Endodermal cell (in vitro differentiated cells): Measurements from ENCODE around the gene SYP. TPM values are rescaled to one million over a fixed set of nuclear protein-coding genes. Genes with fewer than 3 reads are reported as not detected.

Experiments
- DNase-seq: peaks from one replicate; pipeline ENCODE4 v3.0.0-alpha.2; 2017
- H3K27ac ChIP-seq: 2 replicates; pipeline ENCODE4 v1.5.1; 2013; ENCODE audit warnings: mild to moderate bottlenecking, low read depth, low read length, moderate library complexity
- H3K27me3 ChIP-seq: 2 replicates; pipeline ENCODE4 v1.6.1; 2013; ENCODE audit warnings: mild to moderate bottlenecking, low read length, moderate library complexity; ENCODE audit not compliant: insufficient read depth, control insufficient read depth, poor library complexity, severe bottlenecking
- H3K36me3 ChIP-seq: 2 replicates; pipeline ENCODE4 v1.7.0; 2013; ENCODE audit warnings: mild to moderate bottlenecking, low read length, moderate library complexity; ENCODE audit not compliant: control insufficient read depth, insufficient read depth
- H3K4me1 ChIP-seq: one replicate; pipeline ENCODE4 v1.7.0; 2013; ENCODE audit warnings: low read length; ENCODE audit not compliant: control insufficient read depth, insufficient read depth
- H3K4me3 ChIP-seq: 2 replicates; pipeline ENCODE4 v1.5.1; 2013; ENCODE audit warnings: mild to moderate bottlenecking, low read length, moderate library complexity
- H3K9ac ChIP-seq: 2 replicates; pipeline ENCODE4 v1.6.1; 2013; ENCODE audit warnings: mild to moderate bottlenecking, low read length, moderate library complexity; ENCODE audit not compliant: poor library complexity, severe bottlenecking; ENCODE audit errors: extremely low read depth
- H3K9me3 ChIP-seq: 2 replicates; pipeline ENCODE4 v1.6.1; 2013; ENCODE audit warnings: mild to moderate bottlenecking, low read length, moderate library complexity; ENCODE audit not compliant: control insufficient read depth
- H3K27ac Mint-ChIP-seq: 2 replicates; pipeline ENCODE4 v1.8.0; 2020; ENCODE audit warnings: mixed read lengths
- H3K27me3 Mint-ChIP-seq: 2 replicates; pipeline ENCODE4 v1.8.0; 2021; ENCODE audit warnings: mild to moderate bottlenecking, mixed read lengths; ENCODE audit not compliant: insufficient read depth
- H3K36me3 Mint-ChIP-seq: 2 replicates; pipeline ENCODE4 v1.8.0; 2020; ENCODE audit warnings: low read depth, mixed read lengths
- H3K4me1 Mint-ChIP-seq: 2 replicates; pipeline ENCODE4 v1.8.0; 2020; ENCODE audit warnings: mixed read lengths
- H3K4me3 Mint-ChIP-seq: 2 replicates; pipeline ENCODE4 v1.8.0; 2020; ENCODE audit warnings: mild to moderate bottlenecking, moderate library complexity, mixed read lengths
- H3K9me3 Mint-ChIP-seq: 2 replicates; pipeline ENCODE4 v1.8.0; 2020; ENCODE audit warnings: mild to moderate bottlenecking, mixed read lengths
- CTCF ChIP-seq: fragments of 200-600 bp; sonication (generic); conservative IDR thresholded peaks from 2 replicates; pipeline ENCODE4 v1.5.0; 2021; ENCODE audit warnings: antibody characterized with exemption, mild to moderate bottlenecking
- WGBS, 2 experiments: methylation state at CpG; one replicate each; pipeline versions ENCODE4 v1.1.5 to v1.1.7; 2013; ENCODE audit warnings: missing lambda C conversion rate in 2 of 2, mixed read lengths in 1 of 2; ENCODE audit not compliant: insufficient coverage in 1 of 2, insufficient read length in 1 of 2; 5-methylcytosine and 5-hydroxymethylcytosine counted together
- total RNA-seq, 2 donors: library from RNA; stranded (reverse); fragmentation: NEBNext Ultra II Directional in 1 of 2; extraction: Animal tissue kit (Norgen Biotek cat#: 25700) in 1 of 2; gene quantifications; 2 replicates in 1 of 2; 3 replicates in 1 of 2; pipeline ENCODE4 v1.2.1, GENCODE V29; 2021

Gene SYP
- total RNA-seq, 2 donors from 2014 or later = 0.48 to 0.51 TPM

- peaks cover 57% of the 10 kb centered on the region for H3K9me3 Mint-ChIP-seq
- 92 to 94% methylated on average over 10 to 31 of the region's 31 CpGs for WGBS, 2 experiments
- no peak overlapping the region for H3K4me3 ChIP-seq
- H3K27me3 ChIP-seq = peaks cover 30% of the 10 kb centered on the region
- H3K36me3 ChIP-seq = no peaks in the 10 kb centered on the region
- no peaks in the 10 kb centered on the region for H3K4me1 ChIP-seq
- no peak overlapping the region for H3K9ac ChIP-seq
- DNase-seq = no peak
- H3K27ac ChIP-seq = no peak overlapping the region
- no peaks in the 10 kb centered on the region for H3K36me3 Mint-ChIP-seq
- no peaks in the 10 kb centered on the region for H3K9me3 ChIP-seq
- H3K27me3 Mint-ChIP-seq = peaks cover 54% of the 10 kb centered on the region
- no peak for TF ChIP-seq CTCF
- H3K4me1 Mint-ChIP-seq = no peaks in the 10 kb centered on the region
- no peak overlapping the region for H3K4me3 Mint-ChIP-seq
- no peak overlapping the region for H3K27ac Mint-ChIP-seq
Observed at GRCh38 chrX:49164589-49165360, 35.2 kb downstream of the SYP start.

- Histone ChIP-seq H3K4me1 (no peaks in the 10 kb centered on the region), H3K9me3 (no peaks in the 10 kb centered on the region), H3K9ac (peak overlapping the region; percentile 11), H3K4me3 (peak overlapping the region; percentile 60), H3K36me3 (no peaks in the 10 kb centered on the region), H3K27me3 (peaks cover 24% of the 10 kb centered on the region), H3K27ac (peak overlapping the region; percentile 27)
- peak overlapping the region; percentile 83 for H3K27ac Mint-ChIP-seq
- no peaks in the 10 kb centered on the region for H3K4me1 Mint-ChIP-seq
- DNase-seq = peak; percentile 94
- 5 to 28% methylated on average over 10 to 60 of the region's 69 CpGs for WGBS, 2 experiments
- H3K27me3 Mint-ChIP-seq = peaks cover 53% of the 10 kb centered on the region
- TF ChIP-seq CTCF = peak; percentile 83
- peak overlapping the region; percentile 60 for H3K4me3 Mint-ChIP-seq
- peaks cover 56% of the 10 kb centered on the region for H3K9me3 Mint-ChIP-seq
- H3K36me3 Mint-ChIP-seq = no peaks in the 10 kb centered on the region
Observed at GRCh38 chrX:49163555-49164419, 36.2 kb downstream of the SYP start.

DNA sequence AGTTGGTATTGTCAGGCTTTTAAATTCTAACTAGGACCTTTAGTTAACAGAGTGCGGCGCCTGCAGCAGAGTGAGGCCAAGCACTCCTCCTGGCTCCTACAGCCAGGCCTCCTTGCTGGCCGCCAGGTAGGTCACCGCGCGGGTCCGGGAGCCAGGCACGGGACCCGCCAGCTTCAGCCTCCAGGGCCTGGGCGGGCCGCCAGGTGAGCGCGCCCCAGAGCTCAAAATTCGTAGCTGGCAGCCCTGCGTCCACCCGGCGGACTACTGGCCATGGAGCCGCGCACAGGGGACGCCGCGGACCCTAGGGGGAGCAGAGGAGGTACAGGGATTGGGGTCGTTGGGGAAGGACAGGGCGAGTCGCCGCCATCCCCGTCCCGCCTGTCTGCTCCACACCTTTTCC is 37.4 kb downstream of the SYP start, which contains the start of gene MAGIX:
Gene MAGIX (plus strand): TSS at position 139 of the 400 bp plus-strand sequence. CDS start 132 bp downstream, at position 271.
- Histone ChIP-seq H3K9me3 (no peaks in the 10 kb centered on the region), H3K36me3 (no peaks in the 10 kb centered on the region), H3K9ac (no peak within 1 kb of the TSS), H3K4me1 (no peaks in the 10 kb centered on the region), H3K4me3 (no peak within 1 kb of the TSS), H3K27ac (no peak within 1 kb of the TSS), H3K27me3 (peaks cover 20% of the 10 kb centered on the region)
- Mint-ChIP-seq H3K27ac (no peak within 1 kb of the TSS), H3K4me3 (peak within 1 kb of the TSS; percentile 60), H3K4me1 (no peaks in the 10 kb centered on the region), H3K9me3 (peaks cover 61% of the 10 kb centered on the region), H3K27me3 (peaks cover 58% of the 10 kb centered on the region), H3K36me3 (no peaks in the 10 kb centered on the region)
- TF ChIP-seq CTCF = no peak
- 50 to 79% methylated on average over 5 to 22 of the region's 28 CpGs for WGBS, 2 experiments
- peak; percentile 71 for DNase-seq
